Stimulated activated naive B cell treated with anti-CD40 and anti-IgM and Interleukin-4, amounts not matched to agents 10 μg/mL and 1 μg/mL and 100 μg/mL, for 72 hours (primary cell): ENCODE measurements around the gene SLC10A6.
A peak's percentile ranks its signal among the peaks of the same experiment; 100 is the strongest.
"Not testable (repeated sequence)": the region's sequence is repeated elsewhere in the genome, so short reads cannot be mapped to it uniquely, and the experiment has no call there.

Experiments
- ATAC-seq, 2 donors: fragments of 150-1000 bp; cut with Tn5 transposase; replicated peaks; 2 replicates each; pipeline ENCODE4 v1.10.0; 2021; ENCODE audit warnings: moderate library complexity in 1 of 2
- DNase-seq: peaks from one replicate; pipeline ENCODE4 v3.0.0; 2021
- H3K27ac Mint-ChIP-seq: one replicate; pipeline ENCODE4 v1.8.0; 2022; ENCODE audit warnings: mild to moderate bottlenecking, mixed read lengths
- H3K27me3 Mint-ChIP-seq, 2 donors: one replicate each; pipeline ENCODE4 v1.8.0; 2022; ENCODE audit warnings: mixed read lengths in 2 of 2
- H3K36me3 Mint-ChIP-seq, 2 donors: one replicate each; pipeline ENCODE4 v1.8.0; 2022; ENCODE audit warnings: mixed read lengths in 2 of 2, mild to moderate bottlenecking in 1 of 2
- H3K4me1 Mint-ChIP-seq, 2 donors: one replicate each; pipeline ENCODE4 v1.8.0; 2022; ENCODE audit warnings: mixed read lengths in 2 of 2, mild to moderate bottlenecking in 1 of 2
- H3K4me3 Mint-ChIP-seq, 2 donors: one replicate each; pipeline ENCODE4 v1.8.0; 2022; ENCODE audit warnings: mild to moderate bottlenecking in 2 of 2, mixed read lengths in 2 of 2, moderate library complexity in 1 of 2
- H3K9me3 Mint-ChIP-seq, 2 donors: one replicate each; pipeline ENCODE4 v1.8.0; 2022; ENCODE audit warnings: mixed read lengths in 2 of 2, mild to moderate bottlenecking in 1 of 2

SLC10A6 gene

GRCh38 chr4:86848732-86849619 is at the start of gene SLC10A6:
SLC10A6 (minus strand) TSS chr4:86849384; CDS start chr4:86849115, 269 bp downstream.
- ATAC-seq (no peak), DNase-seq (no peak)
- peaks cover 0 to 1% of the 10 kb centered on the region in 2 donors for H3K9me3 Mint-ChIP-seq
- H3K4me3 Mint-ChIP-seq = no peak within 1 kb of the TSS
- H3K27me3 Mint-ChIP-seq = no peaks in the 10 kb centered on the region
- H3K36me3 Mint-ChIP-seq = no peaks in the 10 kb centered on the region
- H3K4me1 Mint-ChIP-seq = peaks cover 0 to 1% of the 10 kb centered on the region in 2 donors
- H3K27ac Mint-ChIP-seq = no peak within 1 kb of the TSS

- ATAC-seq (peak; percentile 44 to 57), DNase-seq (no peak)
Measured at GRCh38 chr4:86898562-86898961, 49.4 kb upstream of the SLC10A6 start.

GRCh38 chr4:86896596-86896995 is 47.4 kb upstream of the SLC10A6 start:
- H3K36me3 Mint-ChIP-seq = peaks cover 0 to under 1% of the 10 kb centered on the region in 2 donors
- no peak overlapping the region for H3K4me3 Mint-ChIP-seq
- ATAC-seq (no peak), DNase-seq (no peak)
- H3K9me3 Mint-ChIP-seq = no peaks in the 10 kb centered on the region
- peaks cover 0 to 7% of the 10 kb centered on the region in 2 donors for H3K4me1 Mint-ChIP-seq
- no peak overlapping the region for H3K27ac Mint-ChIP-seq
- peaks cover 11 to 18% of the 10 kb centered on the region in 2 donors for H3K27me3 Mint-ChIP-seq

More at GRCh38 chr4:86898562-86898961, 49.4 kb upstream of the SLC10A6 start:
- H3K27me3 Mint-ChIP-seq = peaks cover 3 to 4% of the 10 kb centered on the region in 2 donors
- no peaks in the 10 kb centered on the region for H3K9me3 Mint-ChIP-seq
- H3K27ac Mint-ChIP-seq = no peak overlapping the region
- H3K4me1 Mint-ChIP-seq = no peaks in the 10 kb centered on the region
- peaks cover 0 to 3% of the 10 kb centered on the region in 2 donors for H3K36me3 Mint-ChIP-seq
- no peak overlapping the region for H3K4me3 Mint-ChIP-seq

- no peak for DNase-seq
- peaks cover 17 to 25% of the 10 kb centered on the region in 2 donors for H3K27me3 Mint-ChIP-seq
- H3K9me3 Mint-ChIP-seq = no peaks in the 10 kb centered on the region
- no peak overlapping the region for H3K27ac Mint-ChIP-seq
- no peak overlapping the region for H3K4me3 Mint-ChIP-seq
- peaks cover 0 to 10% of the 10 kb centered on the region in 2 donors for H3K4me1 Mint-ChIP-seq
- H3K36me3 Mint-ChIP-seq = no peaks in the 10 kb centered on the region
- peak; percentile 52 to 65 for ATAC-seq
Measured at GRCh38 chr4:86895692-86896488, 46.7 kb upstream of the SLC10A6 start.

GRCh38 chr4:86894455-86894854 is 45.3 kb upstream of the SLC10A6 start:
- Mint-ChIP-seq H3K9me3 (no peaks in the 10 kb centered on the region), H3K27me3 (peaks cover 21 to 30% of the 10 kb centered on the region in 2 donors), H3K36me3 (no peaks in the 10 kb centered on the region), H3K4me1 (peaks cover 0 to 10% of the 10 kb centered on the region in 2 donors), H3K27ac (no peak overlapping the region), H3K4me3 (no peak overlapping the region)
- no peak for ATAC-seq
- no peak for DNase-seq

GRCh38 chr4:86893136-86893535 is 44.0 kb upstream of the SLC10A6 start:
- DNase-seq (no peak), ATAC-seq (no peak)
- no peak overlapping the region for H3K4me3 Mint-ChIP-seq
- no peak overlapping the region for H3K27ac Mint-ChIP-seq
- peaks cover 0 to 10% of the 10 kb centered on the region in 2 donors for H3K4me1 Mint-ChIP-seq
- H3K9me3 Mint-ChIP-seq = no peaks in the 10 kb centered on the region
- H3K27me3 Mint-ChIP-seq = peaks cover 21 to 30% of the 10 kb centered on the region in 2 donors
- no peaks in the 10 kb centered on the region for H3K36me3 Mint-ChIP-seq

GRCh38 chr4:86892636-86892960 is 43.4 kb upstream of the SLC10A6 start:
- Mint-ChIP-seq H3K36me3 (peaks cover 0 to 3% of the 10 kb centered on the region in 2 donors), H3K27ac (no peak overlapping the region), H3K9me3 (no peaks in the 10 kb centered on the region), H3K4me1 (peaks cover 0 to 10% of the 10 kb centered on the region in 2 donors), H3K27me3 (peaks cover 24 to 30% of the 10 kb centered on the region in 2 donors), H3K4me3 (peak overlapping the region; percentile 80 to 85)
- ATAC-seq (peak; percentile 33 to 43), DNase-seq (no peak)

GRCh38 chr4:86891762-86892635 is 42.8 kb upstream of the SLC10A6 start, which contains the start of gene C4orf36:
C4orf36 (minus strand) TSS chr4:86892422; CDS start chr4:86891520, 902 bp downstream.
- H3K9me3 Mint-ChIP-seq = no peaks in the 10 kb centered on the region
- peaks cover 24 to 30% of the 10 kb centered on the region in 2 donors for H3K27me3 Mint-ChIP-seq
- peaks cover 0 to 10% of the 10 kb centered on the region in 2 donors for H3K4me1 Mint-ChIP-seq
- ATAC-seq (peak; percentile 79 to 81), DNase-seq (no peak)
- H3K27ac Mint-ChIP-seq = peak within 1 kb of the TSS; percentile 6
- peaks cover 0 to 4% of the 10 kb centered on the region in 2 donors for H3K36me3 Mint-ChIP-seq
- peak within 1 kb of the TSS; percentile 80 to 85 for H3K4me3 Mint-ChIP-seq

- Mint-ChIP-seq H3K36me3 (peaks cover 0 to 4% of the 10 kb centered on the region in 2 donors), H3K27me3 (peaks cover 24 to 30% of the 10 kb centered on the region in 2 donors), H3K4me3 (no peak overlapping the region), H3K9me3 (no peaks in the 10 kb centered on the region), H3K4me1 (peaks cover 0 to 10% of the 10 kb centered on the region in 2 donors), H3K27ac (no peak overlapping the region)
- DNase-seq (no peak), ATAC-seq (no peak)
Measured at GRCh38 chr4:86890790-86891189, 41.6 kb upstream of the SLC10A6 start.

GRCh38 chr4:86879641-86880040 is 30.5 kb upstream of the SLC10A6 start:
- Mint-ChIP-seq H3K4me1 (no peaks in the 10 kb centered on the region), H3K27me3 (no peaks in the 10 kb centered on the region), H3K4me3 (no peak overlapping the region), H3K27ac (no peak overlapping the region), H3K9me3 (peaks cover 11 to 22% of the 10 kb centered on the region in 2 donors), H3K36me3 (peaks cover 5 to 7% of the 10 kb centered on the region in 2 donors)
- no peak for DNase-seq
- no peak for ATAC-seq

GRCh38 chr4:86878640-86879039 is 29.5 kb upstream of the SLC10A6 start:
- DNase-seq = no peak
- H3K4me3 Mint-ChIP-seq = no peak overlapping the region
- ATAC-seq = no peak
- peaks cover 11 to 22% of the 10 kb centered on the region in 2 donors for H3K9me3 Mint-ChIP-seq
- no peaks in the 10 kb centered on the region for H3K27me3 Mint-ChIP-seq
- no peak overlapping the region for H3K27ac Mint-ChIP-seq
- H3K36me3 Mint-ChIP-seq = peaks cover 4 to 7% of the 10 kb centered on the region in 2 donors
- H3K4me1 Mint-ChIP-seq = no peaks in the 10 kb centered on the region

GRCh38 chr4:86876894-86877685 is 27.9 kb upstream of the SLC10A6 start:
- Mint-ChIP-seq H3K27me3 (no peaks in the 10 kb centered on the region), H3K9me3 (peaks cover 11 to 22% of the 10 kb centered on the region in 2 donors), H3K27ac (no peak overlapping the region), H3K4me3 (no peak overlapping the region), H3K36me3 (peaks cover 4 to 7% of the 10 kb centered on the region in 2 donors), H3K4me1 (no peaks in the 10 kb centered on the region)
- DNase-seq = no peak
- no peak for ATAC-seq

- H3K27me3 Mint-ChIP-seq, DNase-seq, ATAC-seq, H3K36me3 Mint-ChIP-seq, H3K27ac Mint-ChIP-seq, H3K4me1 Mint-ChIP-seq, H3K4me3 Mint-ChIP-seq: not testable (repeated sequence)
- peaks cover 11 to 22% of the 10 kb centered on the region in 2 donors for H3K9me3 Mint-ChIP-seq
Measured at GRCh38 chr4:86875436-86875835, 26.3 kb upstream of the SLC10A6 start.
